HG02623 (cell line): ENCODE results near the gene GANAB.
"Not testable (repeated sequence)": the region's sequence is repeated elsewhere in the genome, so short reads cannot be mapped to it uniquely, and the experiment has no call there.

Experiments
- ATAC-seq: cut with Tn5 transposase; IDR thresholded peaks from one replicate; pipeline ENCODE4 v1.9.1; 2021; ENCODE audit warnings: moderate library complexity; ENCODE audit not compliant: unreplicated experiment

Gene GANAB

GRCh38 chr11:62602141-62603071 lies 44.0 kb downstream of the GANAB start:
- ATAC-seq = no peak

DNA sequence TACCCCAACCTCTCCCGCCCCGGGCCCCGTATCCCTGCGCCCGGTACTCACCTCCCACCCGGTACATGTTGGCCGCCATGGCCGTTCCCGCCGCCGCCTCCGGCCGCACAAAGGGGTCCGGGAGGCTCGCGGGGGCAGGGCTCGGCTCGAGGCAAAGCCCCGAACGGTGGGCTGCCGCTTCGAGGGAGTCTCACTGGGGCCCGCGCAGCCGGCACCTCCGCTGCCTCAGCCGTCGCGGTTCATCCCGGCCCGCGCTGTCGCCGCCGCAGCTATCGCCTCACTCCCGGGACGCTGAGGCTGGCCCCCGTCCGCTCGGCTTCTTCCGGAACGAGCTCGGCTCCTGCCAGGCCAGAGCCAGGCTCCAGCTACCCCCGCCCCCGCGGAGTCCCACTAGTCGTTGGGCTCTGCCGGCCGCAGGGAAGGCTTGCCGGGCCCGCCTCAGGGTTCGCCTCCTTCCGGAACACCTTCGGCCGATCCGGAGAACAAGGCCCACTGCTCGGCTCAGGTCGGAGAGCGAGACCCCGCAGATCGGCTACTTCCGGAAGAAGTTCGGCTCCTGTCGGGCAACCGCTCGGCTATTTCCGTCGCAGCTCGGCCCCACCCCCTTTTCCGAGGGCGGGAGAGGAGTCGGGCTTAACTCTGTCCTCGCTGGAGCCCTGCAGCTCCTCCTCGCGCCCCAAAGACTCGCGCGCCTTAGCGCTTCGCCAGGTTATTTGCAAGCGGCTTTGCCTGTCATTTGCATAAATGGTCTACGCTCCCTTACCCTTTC lies 44.9 kb downstream of the GANAB start, which contains the start of gene MTA2:
Gene MTA2, minus strand, starts transcription at position 494 of the 769 bp plus-strand sequence. Its CDS starts 415 bp downstream, at position 79.
- peak; percentile 68 for ATAC-seq

- peak; percentile 10 for ATAC-seq
These were observed 45.4 kb downstream of the GANAB start for GRCh38 chr11:62601122-62601371.

- ATAC-seq = no peak
These were observed 45.9 kb downstream of the GANAB start for GRCh38 chr11:62600367-62601121.

DNA sequence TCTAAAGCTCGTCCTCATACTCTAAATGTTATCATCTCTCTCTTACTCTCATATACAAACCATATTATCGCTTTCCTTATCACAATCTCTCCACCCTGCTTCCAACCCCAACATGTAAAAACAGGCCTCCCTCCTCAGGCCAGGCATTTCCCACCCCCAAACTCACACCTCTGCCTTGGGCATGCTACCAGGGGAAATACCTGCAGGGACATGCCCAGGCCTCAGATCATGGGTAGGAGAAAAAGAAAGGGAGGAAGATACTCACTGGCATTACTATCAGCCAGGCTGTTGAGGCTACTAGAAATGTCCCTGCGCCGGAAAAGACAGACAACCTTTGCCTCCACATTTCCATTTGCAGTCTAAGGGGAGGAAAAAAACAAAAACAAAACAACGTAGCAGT lies 46.5 kb downstream of the GANAB start:
- ATAC-seq = no peak

- peak; percentile 37 for ATAC-seq
These were observed 47.2 kb downstream of the GANAB start for GRCh38 chr11:62599069-62599696.

DNA sequence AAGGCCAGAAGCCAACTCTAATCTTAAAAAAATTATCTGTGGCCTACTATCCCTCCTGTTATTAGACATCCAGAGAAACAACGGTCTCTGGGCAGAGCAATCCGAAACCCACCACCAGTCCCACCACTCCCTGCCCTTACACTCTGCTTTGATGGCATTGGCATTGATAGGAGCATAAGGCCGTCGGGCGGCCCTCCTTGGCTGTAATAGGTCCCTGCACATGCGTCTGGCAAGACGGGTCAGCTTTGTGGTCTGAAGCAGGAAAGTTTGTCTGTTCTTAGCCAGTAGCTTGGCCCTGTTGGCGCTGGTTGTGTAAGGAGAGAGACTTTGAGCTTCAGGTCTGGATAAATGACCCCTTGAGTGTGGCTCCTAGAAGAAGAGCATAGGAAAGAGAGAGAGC lies 51.3 kb downstream of the GANAB start:
- ATAC-seq = no peak

DNA sequence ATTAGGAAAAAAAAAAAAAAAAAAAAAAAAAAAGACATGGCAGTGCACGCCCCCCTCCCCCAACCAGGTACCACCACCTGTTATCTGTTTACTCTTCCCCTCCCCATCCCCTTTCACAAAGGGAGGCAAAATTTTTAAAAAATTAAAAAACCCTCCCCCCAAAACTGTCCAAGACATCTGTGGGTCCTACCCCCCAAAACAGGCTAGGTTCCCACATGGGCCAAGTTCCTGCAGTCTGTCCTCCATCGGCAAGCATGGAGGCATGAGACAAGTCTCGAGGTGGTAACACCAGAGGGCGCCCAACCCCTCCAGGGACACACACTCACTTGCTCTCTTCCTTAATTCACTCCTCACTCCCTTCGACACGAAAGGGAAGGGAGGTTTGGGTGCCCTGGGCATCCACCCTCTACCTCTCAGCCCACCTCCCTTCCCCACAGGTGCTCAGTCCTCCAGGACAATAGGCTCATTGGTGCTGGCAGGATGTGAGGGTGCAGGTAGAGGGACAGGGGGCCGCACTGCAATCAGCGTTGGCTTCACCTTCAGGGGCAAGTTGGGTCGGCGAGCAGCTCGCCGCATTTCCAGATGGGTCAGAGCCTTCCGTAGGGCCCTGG lies 52.9 kb downstream of the GANAB start:
- no peak for ATAC-seq

GRCh38 chr11:62592989-62593421 lies 53.4 kb downstream of the GANAB start:
- ATAC-seq = no peak

DNA sequence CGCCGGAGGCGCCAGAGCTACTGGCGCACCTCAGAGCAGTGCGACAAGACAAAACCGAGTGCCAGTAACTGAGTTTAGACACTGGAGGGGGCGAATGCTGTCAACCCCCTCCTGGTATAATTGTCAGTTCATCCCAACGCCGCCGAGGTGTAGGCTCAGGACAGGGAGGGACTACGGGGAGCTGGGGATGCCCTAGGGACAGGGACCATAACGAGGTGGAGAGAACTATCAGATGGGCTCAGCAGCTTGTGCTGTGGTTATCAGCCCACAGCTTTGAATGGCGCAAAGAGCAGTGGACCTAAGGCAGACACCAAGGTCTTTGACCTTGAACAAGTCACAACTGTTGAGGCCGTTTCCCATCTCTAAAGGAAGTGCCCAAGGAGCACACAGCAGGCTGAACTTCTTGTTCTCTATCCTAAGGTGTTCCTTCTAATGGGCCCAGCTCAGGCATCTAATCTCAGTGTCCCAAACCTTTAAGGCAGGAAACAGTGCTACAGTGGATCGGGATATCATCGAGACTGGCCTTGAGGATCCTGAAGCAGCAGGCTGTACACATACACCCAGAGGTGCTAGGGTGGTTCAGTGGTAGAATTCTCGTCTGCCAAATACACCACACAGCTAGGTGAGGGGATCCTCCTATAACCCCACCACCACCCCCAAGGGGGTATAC lies 54.1 kb downstream of the GANAB start:
- no peak for ATAC-seq

- peak; percentile 87 for ATAC-seq
These were observed 54.8 kb downstream of the GANAB start, which contains the start of gene TUT1 for GRCh38 chr11:62591448-62592145. Gene TUT1 (minus strand): TSS chr11:62591523. CDS start chr11:62591485, 38 bp downstream.

DNA sequence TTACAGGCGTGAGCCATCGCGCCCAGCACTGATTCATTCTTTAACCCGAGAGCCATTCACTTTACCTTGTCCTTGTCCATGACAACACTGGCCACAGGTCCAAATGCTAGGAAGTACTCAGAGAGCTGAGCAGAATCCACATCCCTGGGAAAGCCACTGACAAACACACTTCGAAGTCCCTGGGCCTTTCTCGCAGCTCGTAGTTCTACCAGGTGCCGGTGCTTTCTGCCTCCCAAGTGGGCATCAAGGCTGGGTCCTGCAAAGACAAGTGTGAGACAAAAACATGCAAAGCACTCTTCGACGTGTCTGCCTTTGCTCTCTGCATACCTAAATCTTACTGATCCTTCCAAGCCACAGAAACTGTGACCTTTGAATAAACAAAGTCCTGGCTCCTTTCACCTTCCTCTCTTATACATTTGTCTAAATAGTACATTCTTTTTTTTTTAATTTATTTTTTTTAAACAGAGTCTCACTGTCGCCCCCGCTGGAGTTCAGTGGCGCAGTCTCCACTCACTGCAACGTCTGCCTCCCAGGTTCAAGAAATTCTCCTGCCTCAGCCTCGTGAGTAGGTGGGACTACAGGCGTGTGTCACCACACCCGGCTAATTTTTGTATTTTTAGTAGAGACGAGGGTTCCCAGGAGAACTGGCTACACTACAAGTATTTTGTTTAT lies 57.3 kb downstream of the GANAB start:
- no peak for ATAC-seq

DNA sequence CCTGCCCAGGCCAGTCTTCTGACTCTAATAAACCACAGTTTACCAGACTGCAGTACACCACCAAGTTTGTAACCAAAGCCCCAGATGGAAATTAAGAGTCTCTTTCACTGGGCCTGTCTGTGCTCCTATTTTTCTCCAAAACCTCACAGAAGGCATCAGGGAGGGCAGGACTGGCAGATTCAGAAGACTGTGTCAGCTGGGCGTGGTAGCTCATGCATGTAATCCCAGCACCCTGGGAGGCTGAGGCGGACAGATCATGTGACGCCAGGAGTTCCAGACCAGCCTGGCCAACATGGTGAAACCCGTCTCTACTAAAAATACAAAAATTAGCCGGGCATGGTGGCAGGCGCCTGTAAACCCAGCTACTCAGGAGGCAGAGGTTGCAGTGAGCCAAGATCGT lies 61.1 kb downstream of the GANAB start:
- not testable (repeated sequence) for ATAC-seq

- not testable (repeated sequence) for ATAC-seq
These were observed 64.7 kb downstream of the GANAB start for GRCh38 chr11:62581735-62582134.

DNA sequence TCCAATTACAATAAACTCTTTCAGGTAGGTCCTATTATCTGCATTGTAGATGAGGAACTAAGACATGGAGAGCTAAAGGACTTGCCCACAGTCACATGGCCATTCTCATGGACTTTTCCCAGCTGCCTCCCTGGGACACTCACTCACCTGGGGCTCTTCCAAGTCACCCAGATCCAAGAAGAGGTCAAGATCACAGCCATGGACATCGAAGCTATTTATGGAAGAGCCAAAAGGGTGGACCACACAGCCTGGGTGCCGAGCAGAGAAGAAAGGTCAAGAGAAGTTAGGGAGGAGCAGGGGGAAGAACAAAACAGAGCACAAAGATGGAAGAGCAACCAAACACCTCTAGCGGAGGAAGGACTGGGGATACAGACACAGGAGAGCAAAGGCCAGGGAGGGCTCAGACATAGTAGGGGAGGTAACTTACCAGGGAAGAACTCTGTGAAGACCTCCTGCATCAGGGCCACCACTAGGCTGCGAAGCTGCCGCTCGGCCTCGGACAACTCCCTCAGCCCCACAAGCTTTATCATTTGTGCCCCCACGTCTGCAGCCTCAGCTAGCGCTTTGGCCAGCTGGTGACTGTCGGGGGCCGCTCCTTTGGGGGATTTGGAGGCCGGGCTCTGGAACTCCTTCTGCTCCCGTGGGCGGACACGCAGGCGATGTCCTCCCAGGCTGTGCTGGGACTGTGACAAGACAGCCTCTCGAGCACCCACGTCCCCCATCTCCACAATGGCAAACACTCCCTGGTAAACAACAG lies 65.3 kb downstream of the GANAB start:
- ATAC-seq = no peak

DNA sequence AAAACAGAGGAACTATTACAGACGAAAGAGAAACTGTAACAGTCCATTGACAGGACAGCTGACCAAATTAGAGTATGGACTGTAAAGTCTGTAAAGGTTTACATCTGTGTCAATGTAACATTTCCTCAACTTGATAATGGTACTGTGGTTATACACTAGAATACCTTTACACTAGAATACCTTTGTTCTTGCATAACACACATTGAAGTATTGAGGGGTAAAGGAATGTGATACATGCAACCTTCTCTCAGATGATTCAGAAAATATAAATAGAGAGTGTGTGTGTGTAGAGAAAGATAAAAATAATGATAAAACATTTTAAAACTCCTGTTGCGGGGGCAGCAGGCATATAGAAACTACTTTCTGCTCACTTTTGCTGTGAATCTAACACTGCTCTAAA lies 67.2 kb downstream of the GANAB start:
- ATAC-seq = no peak

DNA sequence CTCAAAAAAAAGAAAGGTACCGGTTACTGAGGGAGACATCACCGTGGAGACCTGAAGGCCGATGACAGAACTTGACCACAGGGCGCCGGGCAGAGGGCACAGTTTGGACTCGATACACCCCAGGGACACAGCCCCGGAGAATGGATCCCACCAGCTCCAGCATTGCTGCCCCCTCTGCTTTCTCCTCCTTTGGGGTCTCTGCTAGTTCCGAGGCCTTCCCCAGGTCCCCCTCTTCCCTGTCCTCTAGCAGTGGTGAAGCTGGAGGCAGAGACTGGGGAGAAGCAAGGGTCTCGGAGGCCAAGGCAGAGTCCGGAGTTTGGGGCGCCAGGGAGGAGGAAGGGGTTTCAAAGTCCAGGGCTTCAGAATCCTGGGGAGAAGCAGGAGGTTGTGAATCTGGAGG lies 67.9 kb downstream of the GANAB start:
- no peak for ATAC-seq
